Measurements from ENCODE around the gene ACTR1B. TPM values are rescaled to one million over a fixed set of nuclear protein-coding genes. Genes with fewer than 3 reads are reported as not detected.

ACTR1B gene
- total and polyA plus RNA-seq, 2 of the 4 experiments (the other 2 are of a cell fraction), result 40.5 to 68.8 TPM

DNA sequence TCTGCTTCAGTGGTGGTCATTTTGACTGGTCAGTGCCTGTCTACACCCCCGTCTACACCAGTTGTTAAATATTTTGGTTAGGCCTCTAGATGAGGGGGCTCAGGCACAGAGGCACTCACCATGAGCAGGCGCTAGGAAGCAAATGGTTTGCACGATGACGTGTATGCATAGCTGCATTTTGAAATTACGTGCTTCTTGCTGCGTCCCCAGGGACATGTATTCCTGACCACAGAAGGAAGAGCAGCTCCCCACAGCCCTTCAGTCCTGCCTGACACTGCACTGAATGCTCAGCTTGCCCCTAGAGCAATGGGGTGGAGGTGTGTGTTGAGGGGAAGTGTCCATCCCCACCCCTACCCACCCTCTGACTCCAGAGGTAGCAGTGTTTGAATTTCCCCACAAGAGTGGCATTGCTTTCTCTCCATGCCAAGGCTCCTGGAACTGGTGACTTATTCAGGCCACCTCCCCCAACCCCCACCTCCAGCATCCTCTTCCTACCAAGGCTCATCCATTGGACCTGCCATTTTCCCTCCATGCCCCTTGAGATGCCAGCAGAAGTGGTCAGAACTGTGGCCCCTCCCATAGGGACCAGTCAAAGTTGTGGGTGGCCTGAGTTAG, 38.1 kb upstream of the ACTR1B start (continued):
- TF ChIP-seq, protein P1, sequence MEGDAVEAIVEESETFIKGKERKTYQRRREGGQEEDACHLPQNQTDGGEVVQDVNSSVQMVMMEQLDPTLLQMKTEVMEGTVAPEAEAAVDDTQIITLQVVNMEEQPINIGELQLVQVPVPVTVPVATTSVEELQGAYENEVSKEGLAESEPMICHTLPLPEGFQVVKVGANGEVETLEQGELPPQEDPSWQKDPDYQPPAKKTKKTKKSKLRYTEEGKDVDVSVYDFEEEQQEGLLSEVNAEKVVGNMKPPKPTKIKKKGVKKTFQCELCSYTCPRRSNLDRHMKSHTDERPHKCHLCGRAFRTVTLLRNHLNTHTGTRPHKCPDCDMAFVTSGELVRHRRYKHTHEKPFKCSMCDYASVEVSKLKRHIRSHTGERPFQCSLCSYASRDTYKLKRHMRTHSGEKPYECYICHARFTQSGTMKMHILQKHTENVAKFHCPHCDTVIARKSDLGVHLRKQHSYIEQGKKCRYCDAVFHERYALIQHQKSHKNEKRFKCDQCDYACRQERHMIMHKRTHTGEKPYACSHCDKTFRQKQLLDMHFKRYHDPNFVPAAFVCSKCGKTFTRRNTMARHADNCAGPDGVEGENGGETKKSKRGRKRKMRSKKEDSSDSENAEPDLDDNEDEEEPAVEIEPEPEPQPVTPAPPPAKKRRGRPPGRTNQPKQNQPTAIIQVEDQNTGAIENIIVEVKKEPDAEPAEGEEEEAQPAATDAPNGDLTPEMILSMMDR (conservative IDR thresholded peaks at IDR 0.05; ENCODE audit: low read depth, low read length), result no peak
- TF ChIP-seq RAD21 (IDR thresholded peaks at IDR 0.05; ENCODE audit: low read length) (no peak), RFX5 (IDR thresholded peaks at IDR 0.05; ENCODE audit: low read depth, low read length) (no peak), SMC3 (IDR thresholded peaks at IDR 0.05; ENCODE audit: low read depth, low read length) (no peak)
- TF ChIP-seq, protein P2, sequence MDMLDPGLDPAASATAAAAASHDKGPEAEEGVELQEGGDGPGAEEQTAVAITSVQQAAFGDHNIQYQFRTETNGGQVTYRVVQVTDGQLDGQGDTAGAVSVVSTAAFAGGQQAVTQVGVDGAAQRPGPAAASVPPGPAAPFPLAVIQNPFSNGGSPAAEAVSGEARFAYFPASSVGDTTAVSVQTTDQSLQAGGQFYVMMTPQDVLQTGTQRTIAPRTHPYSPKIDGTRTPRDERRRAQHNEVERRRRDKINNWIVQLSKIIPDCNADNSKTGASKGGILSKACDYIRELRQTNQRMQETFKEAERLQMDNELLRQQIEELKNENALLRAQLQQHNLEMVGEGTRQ (IDR thresholded peaks at IDR 0.05; ENCODE audit: low read depth, low read length), result no peak
